Measurements from ENCODE around the gene GANC. TPM values are rescaled to one million over a fixed set of nuclear protein-coding genes. Genes with fewer than 3 reads are reported as not detected.
A peak's percentile ranks its signal among the peaks of the same experiment; 100 is the strongest.
"Not testable (repeated sequence)": the region's sequence is repeated elsewhere in the genome, so short reads cannot be mapped to it uniquely, and the experiment has no call there.

Gene GANC
- total and polyA plus RNA-seq, 2 donors (not counting 1 experiment from before 2014, with no cell fraction given) = 15.1 to 24.6 TPM

DNA sequence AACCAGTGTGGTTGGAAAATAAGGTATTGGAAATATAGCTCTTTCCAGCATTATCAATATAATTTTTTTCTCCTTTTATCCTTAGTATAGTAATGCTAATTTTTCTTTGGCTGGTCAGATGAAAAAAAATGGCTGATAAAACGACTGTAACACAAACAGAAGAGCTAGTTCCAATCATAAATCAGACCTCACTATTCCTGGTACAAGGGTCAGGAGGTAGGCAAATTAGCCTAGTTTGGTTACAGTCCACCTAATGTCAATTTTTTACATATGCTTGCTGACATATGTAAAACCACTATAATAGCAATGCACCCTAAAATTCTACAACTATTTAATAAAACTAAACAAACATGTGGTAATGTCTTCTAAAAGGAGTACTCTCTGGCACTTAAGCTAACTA, 45.0 kb upstream of the GANC start:
- no peaks in the 10 kb centered on the region for H4K20me1 ChIP-seq (ENCODE audit: control insufficient read depth, extremely low read depth, insufficient read depth, low read length)
- no peaks in the 10 kb centered on the region for H3K79me2 ChIP-seq (ENCODE audit: control insufficient read depth, insufficient read depth, low read length)
- no peak overlapping the region for H3K27ac ChIP-seq (ENCODE audit: insufficient read depth, low read length)
- no peak overlapping the region for H3K9ac ChIP-seq (ENCODE audit: insufficient read depth, low read length)
- H3K27me3 ChIP-seq (ENCODE audit: control insufficient read depth, insufficient read depth, low read length) = no peaks in the 10 kb centered on the region
- no peak overlapping the region for H3K4me2 ChIP-seq (ENCODE audit: extremely low read depth, insufficient read depth, low read length)
- no peak overlapping the region for H3K4me3 ChIP-seq (replicated peaks in 1 of 4; ENCODE audit: control extremely low read depth in 1 of 4, insufficient read depth in 1 of 4, low read depth in 3 of 4, low read length in 4 of 4)
- no peak overlapping the region for H2AFZ ChIP-seq (ENCODE audit: low read length)
- H3K9me3 ChIP-seq (ENCODE audit: control insufficient read depth, insufficient read depth, low read depth, low read length) = no peaks in the 10 kb centered on the region
- TF ChIP-seq CTCF (conservative IDR thresholded peaks at IDR 0.05 in 1 of 2, IDR thresholded peaks at IDR 0.05 in 1 of 2; ENCODE audit: low read depth in 1 of 2, low read length in 2 of 2) = no peak
- no peak for TF ChIP-seq EZH2 (IDR thresholded peaks at IDR 0.05; ENCODE audit: low read length, missing control alignments)
- no peak for DNase-seq (ENCODE audit: low read depth in 2 of 2)
- peaks cover 8% of the 10 kb centered on the region for H3K36me3 ChIP-seq (ENCODE audit: control insufficient read depth, insufficient read depth, low read length)
- H3K4me1 ChIP-seq (ENCODE audit: control insufficient read depth, extremely low read depth, insufficient read depth, low read length) = no peaks in the 10 kb centered on the region

DNA sequence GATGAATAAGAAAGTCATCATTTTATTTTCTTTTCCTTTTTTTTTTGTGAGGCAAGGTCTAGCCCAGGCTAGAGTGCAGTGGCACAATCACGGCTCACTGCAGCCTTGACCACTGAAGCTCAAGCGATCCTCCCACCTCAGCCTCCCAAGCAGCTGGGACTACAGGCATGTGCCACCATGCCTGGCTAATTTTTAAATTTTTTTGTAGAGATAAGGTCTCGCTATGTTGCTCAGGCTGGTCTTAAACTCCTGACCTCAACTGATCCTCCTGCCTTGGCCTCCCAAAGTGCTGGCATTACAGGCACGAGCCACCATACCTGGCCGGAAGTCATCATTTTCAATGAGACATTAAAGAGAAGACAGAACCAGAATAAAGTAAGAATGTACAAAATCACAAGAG, 44.0 kb upstream of the GANC start:
- H4K20me1 ChIP-seq (ENCODE audit: control insufficient read depth, extremely low read depth, insufficient read depth, low read length); H3K9ac ChIP-seq (ENCODE audit: insufficient read depth, low read length); H3K27ac ChIP-seq (ENCODE audit: insufficient read depth, low read length); H3K4me1 ChIP-seq (ENCODE audit: control insufficient read depth, extremely low read depth, insufficient read depth, low read length); H3K4me2 ChIP-seq (ENCODE audit: extremely low read depth, insufficient read depth, low read length); H3K36me3 ChIP-seq (ENCODE audit: control insufficient read depth, insufficient read depth, low read length); H2AFZ ChIP-seq (ENCODE audit: low read length); H3K9me3 ChIP-seq (ENCODE audit: control insufficient read depth, insufficient read depth, low read depth, low read length); H3K79me2 ChIP-seq (ENCODE audit: control insufficient read depth, insufficient read depth, low read length); H3K4me3 ChIP-seq (replicated peaks in 1 of 4; ENCODE audit: control extremely low read depth in 1 of 4, insufficient read depth in 1 of 4, low read depth in 3 of 4, low read length in 4 of 4); DNase-seq (ENCODE audit: low read depth in 2 of 2); H3K27me3 ChIP-seq (ENCODE audit: control insufficient read depth, insufficient read depth, low read length): not testable (repeated sequence)

GRCh38 chr15:42231088-42231487, 41.9 kb upstream of the GANC start:
- no peaks in the 10 kb centered on the region for H3K79me2 ChIP-seq (ENCODE audit: control insufficient read depth, insufficient read depth, low read length)
- H4K20me1 ChIP-seq (ENCODE audit: control insufficient read depth, extremely low read depth, insufficient read depth, low read length) = no peaks in the 10 kb centered on the region
- H3K36me3 ChIP-seq (ENCODE audit: control insufficient read depth, insufficient read depth, low read length) = peaks cover 10% of the 10 kb centered on the region
- H3K4me3 ChIP-seq (replicated peaks in 1 of 4; ENCODE audit: control extremely low read depth in 1 of 4, insufficient read depth in 1 of 4, low read depth in 3 of 4, low read length in 4 of 4) = no peak overlapping the region
- no peak overlapping the region for H3K4me2 ChIP-seq (ENCODE audit: extremely low read depth, insufficient read depth, low read length)
- no peak overlapping the region for H3K9ac ChIP-seq (ENCODE audit: insufficient read depth, low read length)
- H3K27me3 ChIP-seq (ENCODE audit: control insufficient read depth, insufficient read depth, low read length) = no peaks in the 10 kb centered on the region
- H3K27ac ChIP-seq (ENCODE audit: insufficient read depth, low read length) = no peak overlapping the region
- H3K4me1 ChIP-seq (ENCODE audit: control insufficient read depth, extremely low read depth, insufficient read depth, low read length) = no peaks in the 10 kb centered on the region
- DNase-seq (ENCODE audit: low read depth in 2 of 2) = peak in 1 of 2 donors; percentile 13
- TF ChIP-seq CTCF (conservative IDR thresholded peaks at IDR 0.05 in 1 of 2, IDR thresholded peaks at IDR 0.05 in 1 of 2; ENCODE audit: low read depth in 1 of 2, low read length in 2 of 2) (no peak), EZH2 (IDR thresholded peaks at IDR 0.05; ENCODE audit: low read length, missing control alignments) (no peak)
- H3K9me3 ChIP-seq (ENCODE audit: control insufficient read depth, insufficient read depth, low read depth, low read length) = no peaks in the 10 kb centered on the region
- H2AFZ ChIP-seq (ENCODE audit: low read length) = no peak overlapping the region
